NT2/D1 (cell line): ENCODE measurements around the gene ZNF628.

Experiments
- DNase-seq: peaks from one replicate; pipeline ENCODE4 v3.0.0-alpha.2; 2011; ENCODE audit warnings: low read depth, low spot score
- H3K27me3 ChIP-seq: 2 replicates; pipeline ENCODE4 v1.6.0; 2011; ENCODE audit warnings: mild to moderate bottlenecking; ENCODE audit not compliant: insufficient read length, insufficient read depth
- H3K36me3 ChIP-seq: 2 replicates; pipeline ENCODE4 v1.6.1; 2011; ENCODE audit warnings: mild to moderate bottlenecking, low read length, mixed read lengths; ENCODE audit not compliant: insufficient read depth, insufficient read length
- H3K4me1 ChIP-seq: 2 replicates; pipeline ENCODE4 v1.5.1; 2011; ENCODE audit not compliant: insufficient read depth, insufficient read length
- H3K4me3 ChIP-seq: 2 replicates; pipeline ENCODE4 v1.5.1; 2011; ENCODE audit warnings: low read depth; ENCODE audit not compliant: insufficient read length
- H3K9ac ChIP-seq: 2 replicates; pipeline ENCODE4 v1.6.0; 2011; ENCODE audit warnings: low read depth; ENCODE audit not compliant: insufficient read length
- H3K9me3 ChIP-seq: 2 replicates; pipeline ENCODE4 v1.5.1; 2011; ENCODE audit warnings: mild to moderate bottlenecking, low read length; ENCODE audit not compliant: insufficient read depth
- SUZ12 ChIP-seq: IDR thresholded peaks from 2 replicates; pipeline ENCODE4 v1.6.1; 2011; ENCODE audit not compliant: insufficient read length, insufficient read depth; ENCODE audit errors: extremely low read depth
- YY1 ChIP-seq: IDR thresholded peaks from 2 replicates; pipeline ENCODE4 v1.6.1; 2011; ENCODE audit not compliant: insufficient read length, insufficient read depth
- ZNF274 ChIP-seq: IDR thresholded peaks from 2 replicates; pipeline ENCODE4 v1.6.1; 2011; ENCODE audit warnings: mild to moderate bottlenecking, low read depth, low read length

Gene ZNF628

DNA sequence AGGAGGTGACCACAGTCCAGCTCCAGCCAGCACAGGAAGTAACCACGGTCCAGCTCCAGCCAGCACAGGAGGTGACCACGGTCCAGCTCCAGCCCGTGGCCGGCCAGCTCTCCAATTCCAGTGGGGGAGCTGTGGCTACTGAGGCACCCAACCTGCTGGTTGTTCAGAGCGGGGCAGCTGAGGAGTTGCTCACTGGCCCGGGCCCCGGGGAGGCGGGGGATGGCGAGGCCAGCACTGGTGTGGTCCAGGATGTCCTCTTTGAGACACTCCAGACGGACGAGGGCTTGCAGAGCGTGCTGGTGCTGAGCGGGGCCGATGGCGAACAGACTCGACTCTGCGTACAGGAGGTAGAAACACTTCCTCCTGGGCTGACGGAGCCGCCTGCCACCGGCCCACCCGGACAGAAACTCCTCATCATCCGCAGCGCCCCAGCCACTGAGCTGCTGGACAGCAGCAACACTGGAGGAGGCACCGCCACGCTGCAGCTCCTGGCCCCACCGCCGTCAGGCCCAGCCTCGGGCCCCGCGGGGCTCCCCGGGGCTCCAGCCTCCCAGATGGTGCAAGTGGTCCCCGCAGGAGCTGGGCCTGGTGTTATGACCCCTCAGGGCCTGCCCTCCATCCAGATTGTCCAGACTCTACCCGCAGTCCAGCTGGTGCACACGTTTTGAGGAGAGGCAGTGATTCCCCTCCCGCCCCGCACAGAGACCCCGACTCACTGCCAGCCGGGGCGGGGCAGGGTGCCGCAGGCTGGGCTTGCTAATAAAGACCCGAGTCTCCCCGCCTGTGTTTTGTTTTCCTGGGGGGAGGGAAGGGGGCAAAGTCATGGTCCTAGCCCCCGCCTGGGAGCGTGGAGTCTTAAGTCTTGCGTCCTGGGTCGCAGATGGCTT, 7.5 kb downstream of the ZNF628 start:
- H3K4me1 ChIP-seq, result peaks cover 14% of the 10 kb centered on the region

DNA sequence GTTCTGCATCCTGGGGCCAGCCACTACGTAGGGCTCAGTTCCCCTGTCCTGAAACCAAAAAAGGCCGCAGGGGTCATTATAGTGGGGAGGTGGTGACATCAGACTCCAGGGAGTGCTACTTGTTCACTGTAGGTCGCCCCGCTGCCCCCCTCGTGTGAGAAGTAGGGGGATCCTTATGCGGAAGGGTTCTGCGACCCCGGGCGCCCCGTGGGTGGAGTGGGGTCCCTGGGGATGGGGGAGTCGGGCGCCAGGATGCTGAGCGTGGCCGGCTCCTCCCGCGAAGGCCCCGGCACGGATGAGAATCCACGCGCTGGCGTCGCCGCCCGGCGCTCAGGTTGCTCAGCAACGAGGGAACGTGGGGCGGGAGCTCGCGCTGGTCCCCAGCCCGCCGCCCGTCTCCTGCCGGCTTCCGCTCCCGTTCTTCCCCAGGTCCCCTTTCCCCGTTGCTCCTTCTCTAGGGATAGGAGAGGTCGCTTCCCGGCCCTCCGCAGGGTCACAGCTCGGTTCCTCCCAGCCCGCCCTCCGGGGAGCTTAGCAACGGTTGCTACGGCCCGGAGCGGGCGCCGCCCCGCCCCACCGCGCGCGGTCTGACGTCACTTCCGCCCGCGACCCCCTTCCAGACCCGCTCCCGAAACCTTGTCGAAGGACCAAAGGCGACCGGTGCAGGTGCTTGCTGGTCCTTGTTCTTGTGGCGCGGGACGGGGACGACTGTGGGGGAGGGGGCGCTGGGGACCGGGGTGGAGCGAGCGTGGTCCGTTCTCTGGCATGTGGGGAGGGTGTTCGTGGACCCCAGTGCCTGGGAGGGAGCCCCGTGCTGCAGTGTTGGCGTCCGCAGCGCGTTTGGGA, 8.4 kb downstream of the ZNF628 start, which contains the start of gene NAT14:
Gene NAT14, plus strand, starts transcription at position 596 of the 846 bp plus-strand sequence. CDS start 521 bp downstream, outside the sequence.
- TF ChIP-seq ZNF274 (no peak), SUZ12 (no peak), YY1 (no peak)
- Histone ChIP-seq H3K27me3 (no peaks in the 10 kb centered on the region), H3K4me3 (peak within 1 kb of the TSS; percentile 64), H3K36me3 (peaks cover 13% of the 10 kb centered on the region), H3K9me3 (no peaks in the 10 kb centered on the region), H3K4me1 (peaks cover 14% of the 10 kb centered on the region), H3K9ac (peak within 1 kb of the TSS; percentile 82)
- peak; percentile 66 for DNase-seq

More for the DNA sequence above, 7.5 kb downstream of the ZNF628 start:
- Histone ChIP-seq H3K9ac (no peak overlapping the region), H3K36me3 (peaks cover 13% of the 10 kb centered on the region), H3K9me3 (no peaks in the 10 kb centered on the region), H3K27me3 (no peaks in the 10 kb centered on the region), H3K4me3 (peak overlapping the region; percentile 64)
- no peak for DNase-seq
- TF ChIP-seq YY1 (no peak), SUZ12 (no peak), ZNF274 (no peak)

DNA sequence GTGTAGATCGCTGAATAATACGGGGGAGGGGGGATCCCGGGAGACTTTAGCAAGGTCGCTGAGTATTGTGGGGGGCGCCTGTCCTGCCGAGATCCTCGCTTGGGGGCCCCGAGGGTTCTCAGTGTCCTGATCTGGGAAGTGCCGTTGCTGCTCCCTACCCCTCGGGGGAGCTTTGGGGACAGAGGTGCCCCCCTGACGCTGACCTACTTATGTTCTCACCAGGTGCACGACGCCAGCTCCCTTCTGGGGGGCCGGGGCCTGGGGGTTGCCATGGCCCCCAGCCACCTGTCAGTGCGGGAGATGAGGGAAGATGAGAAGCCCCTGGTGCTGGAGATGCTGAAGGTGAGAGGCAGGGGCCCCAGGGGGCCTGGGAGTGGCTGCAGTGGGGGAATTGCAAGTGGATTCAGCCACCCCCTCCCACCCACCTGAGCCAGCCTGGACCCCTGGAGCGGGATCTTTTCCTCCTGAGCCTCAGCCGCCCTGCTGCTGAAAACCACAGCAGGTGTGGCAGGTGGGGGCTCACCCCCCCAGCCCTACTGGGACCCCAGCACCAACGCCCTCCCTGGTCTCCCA, 9.1 kb downstream of the ZNF628 start:
- peaks cover 13% of the 10 kb centered on the region for H3K36me3 ChIP-seq
- DNase-seq, result no peak
- peaks cover 14% of the 10 kb centered on the region for H3K4me1 ChIP-seq

DNA sequence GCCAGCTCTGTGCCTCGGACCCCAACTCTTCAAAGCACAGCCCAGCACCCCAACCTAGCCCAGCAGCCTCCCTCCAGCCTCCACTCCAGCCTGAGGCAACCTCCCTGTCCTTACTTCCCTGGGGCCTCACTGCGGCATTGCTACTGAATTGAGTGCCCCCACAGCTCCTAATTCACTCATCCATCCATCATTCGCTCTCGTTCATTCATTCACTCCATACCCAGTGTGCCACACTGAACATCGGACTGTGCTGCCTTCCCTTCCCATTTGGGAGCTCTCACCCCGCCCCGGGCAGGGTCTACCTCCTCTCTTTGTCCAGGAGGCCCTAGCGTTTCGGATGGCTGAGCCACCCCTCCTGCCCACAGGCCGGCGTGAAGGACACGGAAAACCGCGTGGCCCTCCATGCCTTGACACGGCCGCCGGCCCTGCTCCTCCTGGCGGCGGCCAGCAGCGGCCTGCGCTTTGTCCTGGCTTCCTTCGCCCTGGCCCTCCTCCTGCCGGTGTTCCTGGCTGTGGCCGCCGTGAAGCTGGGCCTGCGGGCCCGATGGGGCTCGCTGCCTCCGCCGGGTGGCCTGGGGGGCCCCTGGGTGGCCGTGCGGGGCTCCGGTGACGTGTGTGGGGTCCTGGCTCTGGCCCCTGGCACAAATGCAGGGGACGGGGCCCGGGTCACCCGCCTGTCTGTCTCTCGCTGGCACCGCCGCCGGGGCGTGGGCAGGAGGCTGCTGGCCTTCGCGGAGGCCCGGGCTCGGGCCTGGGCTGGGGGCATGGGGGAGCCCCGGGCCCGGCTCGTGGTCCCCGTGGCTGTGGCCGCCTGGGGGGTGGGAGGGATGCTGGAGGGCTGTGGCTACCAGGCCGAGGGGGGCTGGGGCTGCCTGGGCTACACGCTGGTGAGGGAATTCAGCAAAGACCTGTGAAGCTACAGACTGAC, 9.9 kb downstream of the ZNF628 start:
- H3K9me3 ChIP-seq, result no peaks in the 10 kb centered on the region
- no peak for TF ChIP-seq SUZ12
- no peak for TF ChIP-seq ZNF274
- TF ChIP-seq YY1, result no peak
- peaks cover 13% of the 10 kb centered on the region for H3K36me3 ChIP-seq
- peak overlapping the region; percentile 18 for H3K4me3 ChIP-seq
- H3K9ac ChIP-seq, result peak overlapping the region; percentile 76
- H3K27me3 ChIP-seq, result no peaks in the 10 kb centered on the region
- no peak for DNase-seq
- peaks cover 14% of the 10 kb centered on the region for H3K4me1 ChIP-seq

More for the DNA sequence above, 9.1 kb downstream of the ZNF628 start:
- no peaks in the 10 kb centered on the region for H3K9me3 ChIP-seq
- TF ChIP-seq ZNF274, result no peak
- no peak for TF ChIP-seq YY1
- TF ChIP-seq SUZ12, result no peak
- no peaks in the 10 kb centered on the region for H3K27me3 ChIP-seq
- H3K9ac ChIP-seq, result peak overlapping the region; percentile 82
- H3K4me3 ChIP-seq, result peak overlapping the region; percentile 64

DNA sequence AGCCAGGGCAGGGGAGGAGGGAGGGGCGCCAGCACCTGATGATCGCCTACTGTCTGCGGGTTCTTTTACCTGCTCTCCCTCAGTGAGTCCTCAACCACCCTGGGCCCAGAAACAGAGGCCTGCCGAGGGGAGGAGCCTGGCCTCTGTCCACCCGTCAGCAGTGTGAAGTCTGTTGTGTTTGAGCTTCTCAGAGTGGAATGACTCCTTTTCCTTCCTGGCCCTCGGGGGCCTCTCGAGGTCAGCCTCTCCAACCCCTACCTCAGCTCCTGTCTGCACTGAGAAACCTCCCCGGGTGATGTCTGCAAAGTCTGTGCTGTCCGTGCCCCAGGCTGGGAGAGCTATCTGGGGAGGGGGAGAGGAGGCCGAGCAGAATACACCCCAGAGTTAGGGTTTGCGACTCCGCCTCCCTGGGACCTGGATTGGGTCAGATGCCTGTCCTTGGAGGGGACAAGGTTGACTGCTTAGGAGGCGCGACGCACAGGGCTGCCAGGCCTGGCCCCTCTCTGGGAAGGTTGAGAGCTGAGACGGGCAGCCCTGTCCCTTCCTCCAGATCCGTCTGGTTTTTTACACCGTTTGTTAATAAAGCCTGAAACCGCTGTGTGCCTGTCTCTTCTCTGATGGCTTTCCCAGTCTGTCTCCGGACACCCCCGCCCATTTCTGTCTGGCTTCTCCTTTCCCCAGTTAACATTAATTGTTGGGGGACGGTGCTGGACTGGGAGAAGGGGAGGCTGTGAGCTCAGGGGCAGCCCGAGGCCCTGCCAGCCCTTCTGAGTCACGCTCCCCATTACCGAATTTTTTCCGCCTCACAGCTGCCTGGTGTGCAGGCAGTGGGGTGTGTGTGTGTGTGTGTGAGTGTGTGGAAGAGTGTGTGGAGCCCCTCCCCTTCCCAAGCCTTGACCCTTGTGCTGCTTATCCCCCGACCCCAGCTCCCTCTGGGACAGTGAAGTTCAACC, 10.8 kb downstream of the ZNF628 start:
- peak overlapping the region; percentile 18 for H3K4me3 ChIP-seq

More for the DNA sequence above, 10.8 kb downstream of the ZNF628 start:
- H3K9me3 ChIP-seq, result no peaks in the 10 kb centered on the region
- peak overlapping the region; percentile 76 for H3K9ac ChIP-seq
- no peaks in the 10 kb centered on the region for H3K27me3 ChIP-seq
- H3K4me1 ChIP-seq, result peaks cover 14% of the 10 kb centered on the region
- TF ChIP-seq YY1 (no peak), SUZ12 (no peak), ZNF274 (no peak)
- no peak for DNase-seq
- H3K36me3 ChIP-seq, result peaks cover 13% of the 10 kb centered on the region
